ENCODE measurements around the gene HSFX4.

- TF ChIP-seq POLR2A (IDR thresholded peaks at IDR 0.05), result no peak
- TF ChIP-seq POLR2AphosphoS5 (IDR thresholded peaks at IDR 0.05), result no peak
- no peak for TF ChIP-seq EP300 (IDR thresholded peaks at IDR 0.05)
- TF ChIP-seq CTCF (IDR thresholded peaks at IDR 0.05), result no peak
Observed at GRCh38 chrX:149908308-149908707, 21.1 kb upstream of the HSFX4 start.
